K562 (cell line): Measurements from ENCODE around the gene VEZF1. TPM values are rescaled to one million over a fixed set of nuclear protein-coding genes. Genes with fewer than 3 reads are reported as not detected.
A peak's percentile ranks its signal among the peaks of the same experiment; 100 is the strongest.

ENCODE experiments used
- ATF3 ChIP-seq, 2 experiments: fragments of 450-650 bp in 1 of 2; sonication (generic) in 1 of 2; formaldehyde crosslinking in 1 of 2; IDR thresholded peaks in 1 of 2; conservative IDR thresholded peaks in 1 of 2; 2 replicates each; pipeline versions ENCODE4 v1.6.1 to v1.8.1; 2016 to 2023; ENCODE audit warnings: mild to moderate bottlenecking in 2 of 2, moderate library complexity in 2 of 2, inconsistent platforms in 1 of 2, missing genetic modification reagents in 1 of 2
- BCL6 ChIP-seq: fragments of 250-450 bp; sonication (Bioruptor Pico); IDR thresholded peaks from 2 replicates; pipeline ENCODE4 v1.4.0; 2020
- CBX8 ChIP-seq: fragments of 200-600 bp; sonication (generic); IDR thresholded peaks from 2 replicates; pipeline ENCODE4 v1.6.1; 2012; ENCODE audit warnings: borderline replicate concordance, mixed run types, low read depth, mild to moderate bottlenecking, moderate library complexity, mixed read lengths, low read length, control low read depth, inconsistent platforms; ENCODE audit not compliant: poor library complexity, severe bottlenecking; ENCODE audit errors: extremely low read depth
- CTBP1 ChIP-seq: fragments of 450-650 bp; IDR thresholded peaks from 2 replicates; pipeline ENCODE4 v1.6.1; 2016; ENCODE audit warnings: borderline replicate concordance
- GATAD2A ChIP-seq: fragments of 450-650 bp; IDR thresholded peaks from 2 replicates; pipeline ENCODE4 v1.6.1; 2017
- HCFC1 ChIP-seq: IDR thresholded peaks from 2 replicates; pipeline ENCODE4 v1.6.1; 2012; ENCODE audit warnings: low read depth, low read length, improper control_type of control experiment
- HMGN3 ChIP-seq: IDR thresholded peaks from 2 replicates; pipeline ENCODE4 v1.6.1; 2011; ENCODE audit warnings: borderline replicate concordance, low read depth, mild to moderate bottlenecking, mixed read lengths, low read length; ENCODE audit not compliant: insufficient read length; ENCODE audit errors: extremely low read depth
- HSF4 ChIP-seq: fragments of 250-450 bp; sonication (Bioruptor Pico); IDR thresholded peaks from 2 replicates; pipeline ENCODE4 v2.1.2; 2022; ENCODE audit warnings: mild to moderate bottlenecking, moderate library complexity, borderline replicate concordance
- KAT2B ChIP-seq: IDR thresholded peaks from one replicate; pipeline ENCODE4 v1.6.1; 2012; ENCODE audit warnings: low read depth, mild to moderate bottlenecking, control low read depth, inconsistent platforms, low read length, moderate library complexity
- NFATC3 ChIP-seq: fragments of 450-650 bp; IDR thresholded peaks from 2 replicates; pipeline ENCODE4 v1.6.1; 2017; ENCODE audit warnings: mild to moderate bottlenecking
- NR4A1 ChIP-seq, 2 experiments: fragments of 250-450 bp in 1 of 2; fragments of 450-650 bp in 1 of 2; sonication (Bioruptor Pico) in 1 of 2; IDR thresholded peaks; 2 replicates each; pipeline versions ENCODE4 v1.4.0 to v1.6.1; 2016 to 2020; ENCODE audit warnings: mild to moderate bottlenecking in 2 of 2, missing compliant biosample characterization in 1 of 2, missing genetic modification characterization in 1 of 2, moderate library complexity in 1 of 2
- PRMT5 ChIP-seq: sonication (generic); formaldehyde crosslinking; IDR thresholded peaks from 2 replicates; pipeline ENCODE4 v1.5.0; 2020; ENCODE audit warnings: missing genetic modification reagents
- RFX1 ChIP-seq: fragments of 450-650 bp; IDR thresholded peaks from 2 replicates; pipeline ENCODE4 v1.6.1; 2016; ENCODE audit warnings: mild to moderate bottlenecking, moderate library complexity
- SIRT6 ChIP-seq: IDR thresholded peaks from one replicate; pipeline ENCODE4 v1.6.1; 2012; ENCODE audit warnings: low read depth, mild to moderate bottlenecking, control low read depth, inconsistent platforms, low read length, moderate library complexity
- SLC30A9 ChIP-seq: fragments of 250-450 bp; sonication (Bioruptor Pico); IDR thresholded peaks from 2 replicates; pipeline ENCODE4 v1.8.0; 2022; ENCODE audit warnings: mild to moderate bottlenecking, moderate library complexity
- STAT5A ChIP-seq: IDR thresholded peaks from 2 replicates; pipeline ENCODE4 v1.6.1; 2012; ENCODE audit warnings: low read length, inconsistent platforms, borderline replicate concordance
- ZBED1 ChIP-seq: IDR thresholded peaks from 2 replicates; pipeline ENCODE4 v1.6.1; 2014
- ZC3H11A ChIP-seq: IDR thresholded peaks from 2 replicates; pipeline ENCODE4 v1.6.1; 2012; ENCODE audit warnings: low read depth, low read length, improper control_type of control experiment
- ZNF41 ChIP-seq: fragments of 250-450 bp; sonication (Bioruptor Pico); conservative IDR thresholded peaks from 2 replicates; pipeline ENCODE4 v1.4.0; 2020; ENCODE audit warnings: mild to moderate bottlenecking
- ZNF511 ChIP-seq: sonication (generic); formaldehyde crosslinking; IDR thresholded peaks from 2 replicates; pipeline ENCODE4 v1.8.0; 2022; ENCODE audit warnings: mild to moderate bottlenecking, missing genetic modification reagents
- ZNF57 ChIP-seq: fragments of 450-650 bp; formaldehyde crosslinking; IDR thresholded peaks from 2 replicates; pipeline ENCODE4 v1.4.0; 2020; ENCODE audit warnings: mild to moderate bottlenecking, moderate library complexity
- ZZZ3 ChIP-seq: fragments of 450-650 bp; IDR thresholded peaks from 2 replicates; pipeline ENCODE4 v1.6.1; 2016; ENCODE audit warnings: antibody characterized with exemption, mild to moderate bottlenecking, moderate library complexity
- polyA plus RNA-seq, 8 experiments: library from polyadenylated mRNA; depleted of rRNA in 4 of 8; stranded (reverse) in 5 of 8; unstranded in 3 of 8; fragments of >200 nt; fragmentation: Nextera tagmentation in 2 of 8; fragmentation: Illumina TruSeq in 1 of 8; extraction: Ambion mirVana in 2 of 8; extraction: Trizol in 1 of 8; gene quantifications; 2 replicates each; pipeline versions ENCODE4 v1.2.1 to v1.2.3, GENCODE V29; 2011 to 2014; ENCODE audit warnings: inconsistent platforms in 1 of 8, missing spikeins in 1 of 8
- total RNA-seq, 7 experiments: library from RNA; depleted of rRNA in 6 of 7; stranded (reverse); fragments of >200 nt in 6 of 7; fragmentation: Illumina TruSeq in 2 of 7; extraction: Trizol in 2 of 7; gene quantifications; 2 replicates each; pipeline versions ENCODE4 v1.2.1 to v1.2.3, GENCODE V29; 2011 to 2021; ENCODE audit warnings: low replicate concordance in 1 of 7
- TF ChIP-seq, protein P1 (sequence below): fragments of 200-800 bp; sonication (Bioruptor generic); IDR thresholded peaks from 2 replicates; pipeline ENCODE4 v1.6.1; 2017; ENCODE audit warnings: missing genetic modification characterization, missing compliant biosample characterization
- TF ChIP-seq, protein P2 (sequence below): fragments of 250-450 bp; sonication (Bioruptor Pico); IDR thresholded peaks from 2 replicates; pipeline ENCODE4 v1.4.0; 2020; ENCODE audit warnings: mild to moderate bottlenecking

The VEZF1 gene
- total and polyA plus RNA-seq, 9 of the 15 experiments (the other 6 are each of a cell fraction or from before 2014, with no cell fraction given) = 9.5 to 33.4 (median 22.1) TPM

- TF ChIP-seq, protein P1, sequence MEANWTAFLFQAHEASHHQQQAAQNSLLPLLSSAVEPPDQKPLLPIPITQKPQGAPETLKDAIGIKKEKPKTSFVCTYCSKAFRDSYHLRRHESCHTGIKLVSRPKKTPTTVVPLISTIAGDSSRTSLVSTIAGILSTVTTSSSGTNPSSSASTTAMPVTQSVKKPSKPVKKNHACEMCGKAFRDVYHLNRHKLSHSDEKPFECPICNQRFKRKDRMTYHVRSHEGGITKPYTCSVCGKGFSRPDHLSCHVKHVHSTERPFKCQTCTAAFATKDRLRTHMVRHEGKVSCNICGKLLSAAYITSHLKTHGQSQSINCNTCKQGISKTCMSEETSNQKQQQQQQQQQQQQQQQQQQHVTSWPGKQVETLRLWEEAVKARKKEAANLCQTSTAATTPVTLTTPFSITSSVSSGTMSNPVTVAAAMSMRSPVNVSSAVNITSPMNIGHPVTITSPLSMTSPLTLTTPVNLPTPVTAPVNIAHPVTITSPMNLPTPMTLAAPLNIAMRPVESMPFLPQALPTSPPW (CRISPR knock-in tag) = peak; percentile 96
- TF ChIP-seq ATF3 (IDR thresholded peaks at IDR 0.05) (peak; percentile 64), ATF3 (CRISPR knock-in tag; conservative IDR thresholded peaks at IDR 0.05) (peak; percentile 73; the same call in 1 of the 2 replicates), RFX1 (peak; percentile 94), ZC3H11A (no peak), STAT5A (no peak), HCFC1 (peak; percentile 71), ZNF41 (CRISPR knock-in tag) (peak; percentile 77), SLC30A9 (CRISPR knock-in tag) (no peak), NFATC3 (no peak; the same call in 1 of the 2 replicates), BCL6 (CRISPR knock-in tag) (no peak), CBX8 (no peak), SIRT6 (no peak), ZNF57 (no peak), CTBP1 (peak; percentile 81; the same call in 1 of the 2 replicates), ZZZ3 (peak; percentile 93), KAT2B (no peak), ZNF511 (CRISPR knock-in tag) (peak; percentile 76), NR4A1 (CRISPR knock-in tag; IDR thresholded peaks at IDR 0.05) (no peak), NR4A1 (tag; IDR thresholded peaks at IDR 0.05) (0 out of 2 replicates have a peak, but pooled peaks have one; percentile 13), ZBED1 (peak; percentile 17; the same call in 1 of the 2 replicates), HMGN3 (no peak), GATAD2A (no peak), HSF4 (CRISPR knock-in tag) (no peak), PRMT5 (CRISPR knock-in tag) (no peak)
- TF ChIP-seq, protein P2, sequence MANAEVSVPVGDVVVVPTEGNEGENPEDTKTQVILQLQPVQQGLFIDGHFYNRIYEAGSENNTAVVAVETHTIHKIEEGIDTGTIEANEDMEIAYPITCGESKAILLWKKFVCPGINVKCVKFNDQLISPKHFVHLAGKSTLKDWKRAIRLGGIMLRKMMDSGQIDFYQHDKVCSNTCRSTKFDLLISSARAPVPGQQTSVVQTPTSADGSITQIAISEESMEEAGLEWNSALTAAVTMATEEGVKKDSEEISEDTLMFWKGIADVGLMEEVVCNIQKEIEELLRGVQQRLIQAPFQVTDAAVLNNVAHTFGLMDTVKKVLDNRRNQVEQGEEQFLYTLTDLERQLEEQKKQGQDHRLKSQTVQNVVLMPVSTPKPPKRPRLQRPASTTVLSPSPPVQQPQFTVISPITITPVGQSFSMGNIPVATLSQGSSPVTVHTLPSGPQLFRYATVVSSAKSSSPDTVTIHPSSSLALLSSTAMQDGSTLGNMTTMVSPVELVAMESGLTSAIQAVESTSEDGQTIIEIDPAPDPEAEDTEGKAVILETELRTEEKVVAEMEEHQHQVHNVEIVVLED = peak; percentile 97
These were observed 19.1 kb upstream of the VEZF1 start, which contains the start of gene SRSF1 (continued) for GRCh38 chr17:58006924-58007780.
